GM18520 (cell line): ENCODE measurements around the gene DYNLT4.
A peak's percentile ranks its signal among the peaks of the same experiment; 100 is the strongest.

ENCODE experiments used
- ATAC-seq: cut with Tn5 transposase; IDR thresholded peaks from one replicate; pipeline ENCODE4 v1.9.1; 2021; ENCODE audit not compliant: unreplicated experiment

The DYNLT4 gene

DNA sequence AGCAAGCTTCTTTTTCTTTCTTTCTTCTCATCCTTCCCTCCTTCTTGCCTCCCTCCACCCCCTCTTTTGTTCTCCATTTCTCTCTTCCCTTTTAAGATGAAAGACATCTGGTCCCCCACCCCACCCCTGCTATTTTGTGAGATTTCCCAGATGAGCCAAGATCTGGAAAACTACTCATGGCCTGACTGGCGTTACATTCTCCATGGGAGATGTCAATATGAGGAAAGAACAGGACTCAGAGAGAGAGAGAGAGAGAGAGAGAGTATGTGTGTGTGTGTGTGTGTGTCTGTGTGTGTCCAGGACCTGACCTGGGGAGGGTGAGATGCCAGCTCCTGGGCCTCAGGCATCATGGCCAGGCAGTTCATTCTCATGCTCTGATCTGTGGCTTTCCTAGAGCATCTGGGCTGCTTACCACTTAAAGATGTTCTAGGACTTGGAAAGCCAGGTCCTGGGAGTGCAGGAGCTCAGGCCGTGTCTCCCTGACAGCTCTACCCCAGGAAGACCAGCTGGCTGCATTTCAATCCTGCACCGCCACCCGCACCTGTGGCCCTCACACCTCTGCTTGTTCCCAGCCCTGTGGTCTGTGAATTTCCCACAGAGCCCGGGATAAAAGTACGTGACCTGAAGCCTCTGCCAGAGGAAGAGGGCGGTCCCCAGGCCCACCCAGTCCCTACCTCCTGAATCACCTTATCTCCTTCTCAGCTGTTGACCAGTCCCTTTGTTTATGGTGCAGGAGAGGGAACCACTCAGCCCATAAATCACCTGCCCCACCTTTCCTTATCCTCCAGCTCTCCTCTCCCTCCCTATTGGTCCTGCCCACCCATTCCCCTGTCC lies 16.0 kb downstream of the DYNLT4 start:
- ATAC-seq: no peak

- ATAC-seq: no peak
These were observed 18.9 kb downstream of the DYNLT4 start, which contains the start of gene BEST4 for GRCh38 chr1:44788120-44788860. TSS of gene BEST4 (minus strand) at chr1:44788170. CDS start at chr1:44787705, 465 bp downstream.

- no peak for ATAC-seq
These were observed 19.6 kb downstream of the DYNLT4 start for GRCh38 chr1:44787506-44787905.

GRCh38 chr1:44786841-44787426 lies 20.2 kb downstream of the DYNLT4 start:
- ATAC-seq: no peak

DNA sequence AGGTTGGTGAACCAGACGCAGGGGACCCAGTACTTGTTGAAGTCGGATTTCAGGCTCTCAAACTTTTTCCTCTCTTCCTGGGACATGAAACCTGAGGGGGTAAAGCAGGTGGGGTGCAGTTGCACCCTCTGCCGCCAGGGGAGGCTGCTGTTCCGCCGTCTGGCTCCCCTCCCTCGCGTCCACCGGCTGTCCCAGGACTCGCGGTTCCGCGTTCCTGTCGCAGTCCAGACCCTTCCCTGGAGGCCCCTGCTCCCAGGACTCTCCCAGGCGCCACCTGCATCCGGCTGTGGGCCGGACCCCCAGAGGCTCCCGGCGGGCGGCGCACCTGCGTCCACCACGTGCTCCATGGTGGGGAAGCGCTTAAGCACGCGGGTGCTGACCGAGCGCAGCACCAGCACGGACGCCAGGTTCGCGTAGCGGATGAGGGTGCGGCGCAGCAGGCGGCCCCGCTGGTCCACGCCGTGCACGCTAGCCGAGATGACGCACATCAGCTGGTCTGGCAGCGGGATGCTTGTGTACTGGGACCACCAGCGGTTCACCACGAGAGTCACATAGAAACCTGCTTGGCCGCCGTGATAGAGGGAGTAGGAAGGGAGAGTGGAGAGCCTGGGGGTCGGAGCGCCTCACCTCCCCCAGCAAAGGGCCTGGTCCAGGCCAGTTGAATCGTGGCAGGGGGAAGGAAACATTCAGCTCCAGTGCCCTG lies 20.9 kb downstream of the DYNLT4 start:
- no peak for ATAC-seq

DNA sequence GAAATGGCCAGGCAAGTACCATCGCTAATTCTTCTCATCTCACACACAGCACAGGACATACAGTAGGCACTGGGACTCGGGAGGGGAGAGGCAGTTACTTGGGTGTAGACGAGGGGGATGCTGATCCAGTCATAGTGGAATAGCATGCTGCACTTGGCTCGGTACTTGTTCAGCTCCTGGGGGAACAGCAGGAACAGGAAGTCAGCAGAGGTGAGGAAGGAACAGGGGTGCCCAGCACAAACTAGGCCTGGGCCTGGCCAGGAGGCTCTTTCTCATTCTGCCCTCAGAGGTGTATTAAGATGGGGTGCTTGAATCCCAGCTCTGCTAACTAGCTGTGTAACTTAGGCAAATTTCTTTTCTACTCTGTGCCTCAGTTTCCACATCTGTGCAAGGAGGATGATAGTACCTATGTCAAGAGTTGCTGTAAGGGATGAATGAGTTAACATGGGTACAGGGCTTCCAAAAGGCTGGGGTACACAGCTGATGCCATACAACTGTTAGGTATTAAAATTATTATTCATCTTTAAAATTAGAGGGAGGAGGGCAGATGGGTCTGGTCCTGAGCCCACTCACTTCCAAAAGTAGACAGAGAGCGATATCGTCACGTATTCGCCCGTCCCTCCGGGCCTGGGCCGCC lies 21.5 kb downstream of the DYNLT4 start:
- no peak for ATAC-seq

GRCh38 chr1:44785029-44785380 lies 22.1 kb downstream of the DYNLT4 start:
- ATAC-seq: no peak

GRCh38 chr1:44784094-44785028 lies 22.8 kb downstream of the DYNLT4 start:
- ATAC-seq: no peak

DNA sequence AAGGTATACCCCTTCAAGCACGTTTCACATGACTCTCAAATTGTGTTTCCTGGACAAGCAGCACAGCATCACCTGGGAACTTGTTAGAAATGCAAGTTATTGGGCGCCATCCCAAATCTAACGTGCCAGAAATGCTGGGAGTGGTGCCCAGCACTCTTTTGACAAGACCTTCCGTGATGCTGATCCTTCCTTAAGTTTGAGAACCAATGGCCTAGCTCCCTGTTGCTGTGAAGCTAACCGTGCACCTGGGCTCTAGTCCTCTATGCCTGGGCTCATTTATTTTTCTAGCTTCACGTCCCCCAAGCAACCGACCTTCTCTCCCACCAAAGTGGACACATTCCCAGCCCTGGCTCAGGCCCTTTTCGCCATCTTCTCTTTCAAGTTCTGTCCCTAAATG lies 23.5 kb downstream of the DYNLT4 start:
- no peak for ATAC-seq

DNA sequence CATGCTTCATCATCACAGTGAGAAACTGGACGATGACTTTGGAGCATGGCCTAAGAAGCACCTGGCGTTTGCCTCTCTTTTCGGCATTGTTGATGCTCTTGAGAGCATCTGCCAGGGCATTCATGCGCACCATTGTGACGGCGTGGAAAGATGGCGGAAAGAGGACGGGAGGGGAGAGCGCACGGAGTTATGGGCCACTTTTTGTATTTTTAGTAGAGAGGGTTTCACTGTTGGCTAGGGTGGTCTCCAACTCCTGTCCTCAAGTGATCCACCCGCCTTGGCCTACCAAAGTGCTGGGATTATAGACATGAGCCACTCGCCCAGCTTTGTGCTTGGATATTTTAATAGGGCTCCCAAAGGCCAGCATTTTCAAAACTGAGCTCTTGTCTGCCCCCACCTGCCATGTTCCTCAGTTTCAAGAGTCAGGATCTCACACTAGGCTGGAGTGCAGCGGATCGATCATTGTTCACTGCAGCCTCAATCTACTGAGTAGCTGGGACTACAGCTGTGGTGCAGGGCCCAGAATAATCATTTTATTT lies 26.5 kb downstream of the DYNLT4 start:
- no peak for ATAC-seq

DNA sequence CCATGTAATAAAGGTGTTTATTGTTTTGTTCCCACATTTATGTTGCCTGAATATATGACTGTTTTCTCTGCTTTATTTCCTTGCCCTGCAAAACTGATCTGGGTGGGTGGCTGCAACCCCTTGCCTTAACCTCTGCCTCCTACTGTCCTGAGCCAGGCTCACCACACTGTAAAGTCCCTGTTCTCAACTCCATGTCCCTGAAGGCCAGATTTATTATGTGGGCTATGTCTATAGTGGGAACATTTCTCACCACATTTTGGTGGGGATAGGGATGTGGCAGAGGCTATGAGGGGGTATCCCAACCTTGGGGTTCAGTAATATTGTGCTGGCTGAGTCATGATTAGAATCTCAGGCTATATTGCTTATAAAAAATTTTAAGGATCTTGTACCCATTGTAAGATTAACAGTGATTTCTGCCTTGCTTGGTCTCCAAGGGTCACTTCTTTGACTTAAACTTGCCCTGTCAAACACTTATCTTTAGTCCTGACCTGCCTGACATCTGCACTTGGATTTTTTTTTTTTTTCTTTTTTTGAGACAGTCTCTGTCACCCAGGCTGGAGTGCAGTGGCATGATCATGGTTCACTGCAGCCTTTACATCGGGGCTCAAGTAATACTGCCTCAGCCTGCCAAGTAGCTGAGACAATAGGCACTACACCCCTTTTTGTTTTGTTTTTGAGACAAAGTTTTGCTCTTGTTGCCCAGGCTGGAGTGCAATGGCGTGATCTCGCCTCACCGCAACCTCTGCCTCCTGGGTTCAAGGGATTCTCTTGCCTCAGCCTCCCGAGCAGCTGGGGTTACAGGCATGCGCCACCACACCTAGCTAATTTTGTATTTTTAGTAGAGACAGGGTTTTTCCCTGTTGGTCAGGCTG lies 28.2 kb downstream of the DYNLT4 start:
- ATAC-seq: no peak

DNA sequence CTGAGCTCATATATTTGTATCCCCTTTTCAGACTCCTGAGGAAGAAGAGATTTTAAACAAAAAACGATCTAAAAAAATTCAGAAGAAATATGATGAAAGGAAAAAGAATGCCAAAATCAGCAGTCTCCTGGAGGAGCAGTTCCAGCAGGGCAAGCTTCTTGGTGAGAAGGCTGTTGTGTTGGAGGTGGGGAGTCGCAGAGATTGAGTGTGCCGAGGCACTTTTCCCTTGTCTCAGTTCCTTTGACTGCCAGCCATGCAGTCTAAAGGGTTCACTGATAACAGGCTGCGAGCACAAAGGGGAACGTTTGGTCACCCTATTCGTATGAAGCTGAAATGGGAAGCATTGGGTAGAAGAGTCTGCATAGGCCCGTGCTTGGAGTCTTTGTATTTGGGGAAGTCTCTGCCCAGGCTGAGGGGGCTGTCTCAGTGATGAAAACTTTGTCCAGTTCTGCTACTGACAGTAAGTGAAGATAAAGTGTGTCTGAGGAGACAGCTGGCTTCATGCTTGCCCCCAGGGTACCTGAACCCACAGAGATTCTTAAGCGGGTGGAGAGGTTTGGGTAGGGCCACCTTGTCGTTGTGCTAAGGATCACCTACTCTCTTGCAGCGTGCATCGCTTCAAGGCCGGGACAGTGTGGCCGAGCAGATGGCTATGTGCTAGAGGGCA lies 29.0 kb downstream of the DYNLT4 start:
- no peak for ATAC-seq

DNA sequence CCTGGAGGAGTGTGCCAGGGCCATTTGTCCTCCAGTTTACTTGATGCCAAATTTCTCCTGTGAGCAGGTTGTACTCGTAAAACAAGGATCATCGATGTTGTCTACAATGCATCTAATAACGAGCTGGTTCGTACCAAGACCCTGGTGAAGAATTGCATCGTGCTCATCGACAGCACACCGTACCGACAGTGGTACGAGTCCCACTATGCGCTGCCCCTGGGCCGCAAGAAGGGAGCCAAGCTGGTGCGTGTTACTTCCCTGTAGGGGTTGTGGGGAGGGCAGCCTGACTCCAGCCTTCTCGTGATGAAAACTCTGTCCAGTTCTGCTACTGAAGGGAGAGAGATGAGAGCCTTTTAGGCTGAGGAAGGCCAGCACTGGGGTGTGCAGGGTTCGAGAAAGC lies 29.6 kb downstream of the DYNLT4 start:
- no peak for ATAC-seq

- no peak for ATAC-seq
These were observed 30.5 kb downstream of the DYNLT4 start for GRCh38 chr1:44776730-44777068.

DNA sequence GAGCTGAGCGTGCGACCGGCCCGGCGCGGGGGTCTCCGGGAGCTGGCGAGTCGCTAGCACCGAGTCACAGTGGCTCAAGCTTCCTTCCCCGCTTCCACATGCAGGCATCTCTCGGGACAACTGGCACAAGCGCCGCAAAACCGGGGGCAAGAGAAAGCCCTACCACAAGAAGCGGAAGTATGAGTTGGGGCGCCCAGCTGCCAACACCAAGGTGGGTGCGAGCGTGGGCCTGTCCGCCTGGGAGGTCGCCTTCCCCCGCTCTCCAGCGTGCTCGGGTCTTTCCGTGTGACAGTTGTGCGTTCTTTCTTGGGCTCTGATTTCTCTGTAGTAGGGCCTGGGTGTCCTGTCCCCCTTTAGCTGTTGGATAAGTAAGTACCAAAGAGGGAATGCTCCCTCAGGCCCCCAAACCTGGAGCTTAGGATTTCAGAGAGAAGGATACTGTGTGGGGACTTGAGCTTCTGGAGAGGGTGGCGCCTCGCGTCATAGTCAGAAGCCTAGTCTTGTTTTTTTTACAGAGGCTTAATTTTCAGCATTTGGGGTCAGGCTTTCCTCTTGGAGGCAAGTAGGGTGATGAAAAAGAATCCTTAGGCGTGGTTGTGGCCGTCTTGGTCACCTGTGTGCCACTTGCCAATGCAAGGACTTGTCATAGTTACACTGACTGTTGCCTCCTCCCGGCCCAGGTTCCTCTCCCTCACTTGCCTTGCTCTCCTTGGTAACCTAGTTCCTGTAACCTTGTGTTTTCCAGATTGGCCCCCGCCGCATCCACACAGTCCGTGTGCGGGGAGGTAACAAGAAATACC lies 31.0 kb downstream of the DYNLT4 start:
- ATAC-seq: no peak

DNA sequence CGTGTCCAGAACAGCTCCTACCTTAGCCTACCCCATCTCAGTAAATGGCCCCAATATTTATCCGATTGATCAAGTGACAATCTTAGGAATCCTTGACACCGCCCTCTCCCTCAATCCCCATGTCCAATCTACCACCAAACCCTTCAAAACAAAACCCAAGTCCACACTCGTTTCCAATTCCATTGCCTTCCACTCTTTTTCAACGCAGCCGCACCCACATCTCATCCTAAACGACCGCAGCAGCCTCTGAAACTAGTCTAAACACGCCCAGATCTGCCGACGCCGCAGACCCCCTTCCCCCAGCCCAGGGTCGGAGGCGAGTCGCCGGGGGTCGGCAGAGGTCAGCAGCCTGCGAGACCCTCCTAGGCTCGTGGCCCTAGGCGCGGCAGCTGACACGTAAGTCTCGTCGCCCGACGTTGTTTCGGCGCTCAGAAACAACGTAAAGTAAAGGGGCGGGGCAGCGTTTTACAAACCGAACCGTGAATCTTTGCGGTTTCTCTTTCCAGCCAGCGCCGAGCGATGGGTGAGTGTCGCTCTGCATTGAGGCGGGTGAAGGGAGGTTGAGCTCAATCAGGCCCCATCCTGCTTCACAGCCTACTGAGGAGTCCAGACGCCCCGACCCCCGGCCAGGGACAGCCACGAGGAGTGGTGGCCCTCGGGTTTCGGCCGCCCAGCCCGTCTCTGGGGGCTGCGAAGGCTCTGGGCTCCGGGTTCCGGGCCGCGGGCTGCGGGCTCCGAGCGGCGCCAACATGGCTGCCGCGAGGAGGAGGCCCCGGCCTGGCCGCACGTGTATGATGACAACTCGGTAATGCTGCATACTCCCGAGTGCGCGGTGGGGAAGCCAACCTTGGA lies 31.8 kb downstream of the DYNLT4 start, which contains the start of gene RPS8:
Gene RPS8 (plus strand): TSS at position 463 of the 852 bp plus-strand sequence. CDS start 57 bp downstream, at position 520.
- peak; percentile 78 for ATAC-seq
